KG1 (cell line): ENCODE data around the gene RASAL2.

Experiments
- DNase-seq: peaks from one replicate; lab custom pipeline; 2025; lab: John Stamatoyannopoulos, UW

RASAL2 gene

GRCh38 chr1:178513278-178513983 is 419.5 kb downstream of the RASAL2 start:
- DNase-seq: no peak

- DNase-seq: no peak
Measured at GRCh38 chr1:178516110-178516509, 422.2 kb downstream of the RASAL2 start.

GRCh38 chr1:178518894-178519293 is 425.0 kb downstream of the RASAL2 start:
- DNase-seq: no peak

GRCh38 chr1:178520803-178521202 is 426.9 kb downstream of the RASAL2 start:
- DNase-seq: no peak

GRCh38 chr1:178521241-178521640 is 427.3 kb downstream of the RASAL2 start:
- DNase-seq: no peak

- no peak for DNase-seq
Measured at GRCh38 chr1:178527117-178527516, 433.2 kb downstream of the RASAL2 start.

- DNase-seq: no peak
Measured at GRCh38 chr1:178528228-178528952, 434.5 kb downstream of the RASAL2 start.

- DNase-seq: no peak
Measured at GRCh38 chr1:178528953-178529335, 435.0 kb downstream of the RASAL2 start.

- DNase-seq: no peak
Measured at GRCh38 chr1:178529364-178530036, 435.6 kb downstream of the RASAL2 start.

GRCh38 chr1:178530037-178530402 is 436.1 kb downstream of the RASAL2 start:
- DNase-seq: no peak

GRCh38 chr1:178530502-178530901 is 436.6 kb downstream of the RASAL2 start:
- no peak for DNase-seq

- DNase-seq: no peak
Measured at GRCh38 chr1:178531887-178532286, 438.0 kb downstream of the RASAL2 start.

- DNase-seq: peak; percentile 30
Measured at GRCh38 chr1:178532392-178532791, 438.5 kb downstream of the RASAL2 start.

GRCh38 chr1:178533121-178533946 is 439.4 kb downstream of the RASAL2 start:
- DNase-seq: no peak
